SIG-M5 treated with dmso at 0.1 percent for 504 hours (cell line): ENCODE data around the gene BEST4.
"Not testable (repeated sequence)": the region's sequence is repeated elsewhere in the genome, so short reads cannot be mapped to it uniquely, and the experiment has no call there.

Experiments used
- DNase-seq: peaks from one replicate; lab custom pipeline; 2025; ENCODE audit not compliant: unreplicated experiment; lab: John Stamatoyannopoulos, UW

Gene BEST4

GRCh38 chr1:44778705-44779576 is 9.0 kb downstream of the BEST4 start:
- DNase-seq: no peak

- peak; percentile 57 for DNase-seq
Measured at GRCh38 chr1:44777969-44778635, 9.9 kb downstream of the BEST4 start.

- no peak for DNase-seq
Measured at GRCh38 chr1:44777547-44777946, 10.4 kb downstream of the BEST4 start.

GRCh38 chr1:44776730-44777068 is 11.3 kb downstream of the BEST4 start:
- no peak for DNase-seq

- peak; percentile 26 for DNase-seq
Measured at GRCh38 chr1:44775930-44776729, 11.8 kb downstream of the BEST4 start.

GRCh38 chr1:44775078-44775929 is 12.7 kb downstream of the BEST4 start, which contains the start of gene RPS8:
TSS of gene RPS8 (plus strand) at chr1:44775540. CDS start at chr1:44775597, 57 bp downstream.
- peak; percentile 91 for DNase-seq

GRCh38 chr1:44766421-44766820 is 21.5 kb downstream of the BEST4 start:
- DNase-seq: not testable (repeated sequence)

- DNase-seq: no peak
Measured at GRCh38 chr1:44760876-44761275, 27.1 kb downstream of the BEST4 start.

- DNase-seq: no peak
Measured at GRCh38 chr1:44759077-44759476, 28.9 kb downstream of the BEST4 start.

GRCh38 chr1:44757420-44757819 is 30.6 kb downstream of the BEST4 start:
- no peak for DNase-seq

GRCh38 chr1:44747878-44748277 is 40.1 kb downstream of the BEST4 start:
- no peak for DNase-seq

- no peak for DNase-seq
Measured at GRCh38 chr1:44743211-44743610, 44.8 kb downstream of the BEST4 start.

GRCh38 chr1:44740179-44740617 is 47.8 kb downstream of the BEST4 start:
- DNase-seq: peak; percentile 17

- peak; percentile 96 for DNase-seq
Measured at GRCh38 chr1:44739307-44740178, 48.4 kb downstream of the BEST4 start, which contains the start of gene KIF2C. TSS of gene KIF2C (plus strand) at chr1:44739837. CDS start at chr1:44739933, 96 bp downstream.

GRCh38 chr1:44738953-44739306 is 49.0 kb downstream of the BEST4 start:
- DNase-seq: not testable (repeated sequence)

GRCh38 chr1:44735992-44736391 is 52.0 kb downstream of the BEST4 start:
- DNase-seq: no peak

GRCh38 chr1:44733784-44734183 is 54.2 kb downstream of the BEST4 start:
- DNase-seq: no peak
